ENCODE data around the gene LDLRAD4.

The LDLRAD4 gene

DNA sequence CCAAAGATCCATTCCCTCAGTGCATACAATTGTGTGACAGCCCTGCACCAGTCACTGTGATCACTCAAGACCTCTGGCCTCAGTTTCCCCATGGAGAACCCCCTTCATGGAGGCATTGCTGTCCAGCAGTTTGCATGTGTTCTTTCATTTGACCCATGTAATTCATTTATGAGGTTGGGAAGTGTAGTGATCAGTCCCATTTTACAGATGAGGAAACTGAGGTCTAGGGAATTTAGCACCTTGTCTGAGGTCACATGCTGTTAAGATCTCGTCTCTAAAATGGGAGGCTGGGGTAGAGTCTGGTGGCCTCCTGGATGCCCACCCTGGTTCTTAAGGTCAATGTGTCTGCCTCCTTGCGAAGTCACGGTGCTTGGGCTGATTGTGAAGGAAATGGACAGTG, 19.1 kb downstream of the LDLRAD4 start:
- H3K79me2 ChIP-seq (ENCODE audit: control insufficient read depth, insufficient read depth, low read length, unreplicated experiment): no peaks in the 10 kb centered on the region
- no peak overlapping the region for H2AFZ ChIP-seq (ENCODE audit: low read length, unreplicated experiment)
- H3K4me1 ChIP-seq (ENCODE audit: control insufficient read depth, insufficient read depth, low read length, unreplicated experiment): peaks cover 4% of the 10 kb centered on the region
- no peaks in the 10 kb centered on the region for H3K36me3 ChIP-seq (ENCODE audit: insufficient read depth, low read length)
- H3K4me3 ChIP-seq (ENCODE audit: low read depth, low read length): no peak overlapping the region
- H3K27me3 ChIP-seq (ENCODE audit: insufficient read depth, low read length): peaks cover 37% of the 10 kb centered on the region
- H3K27ac ChIP-seq (ENCODE audit: low read depth, low read length): no peak overlapping the region

DNA sequence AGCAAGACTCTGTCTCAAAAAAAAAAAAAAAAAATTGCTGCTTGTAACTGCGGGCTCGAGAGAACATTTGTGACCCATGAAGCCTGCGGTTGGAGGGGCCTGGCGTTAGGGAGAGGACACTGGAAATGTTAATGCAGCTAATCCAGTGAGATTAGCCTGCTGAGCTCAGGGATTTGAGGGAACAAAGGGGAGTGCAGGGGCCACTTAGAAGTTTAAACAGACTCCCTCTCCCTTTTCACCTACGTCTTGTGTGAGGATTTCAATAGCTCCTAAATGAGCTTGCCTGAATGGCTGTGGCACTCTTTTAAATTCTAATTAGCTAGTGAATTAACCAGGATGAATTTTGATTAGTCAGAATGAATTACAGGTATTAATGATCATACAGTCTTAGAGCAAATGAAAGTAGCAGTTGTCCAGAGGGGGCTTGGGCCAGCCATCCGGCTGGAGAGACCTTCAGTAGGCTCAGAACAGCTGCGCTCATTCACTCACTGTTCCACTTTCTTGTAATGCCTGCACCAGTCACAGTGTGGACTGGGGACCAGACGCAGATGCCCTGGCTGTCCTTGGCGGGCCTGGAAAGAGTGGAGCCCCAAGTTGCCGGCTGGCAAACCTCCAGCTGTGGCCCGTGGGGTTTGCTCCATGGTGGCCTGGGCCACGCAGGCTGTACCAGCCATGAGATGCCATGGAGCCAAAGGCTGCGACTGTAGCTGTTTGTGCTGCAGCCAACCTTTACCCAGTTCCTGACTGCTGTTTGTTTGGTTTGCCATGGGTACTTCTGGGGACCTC, 20.8 kb downstream of the LDLRAD4 start:
- Histone ChIP-seq H3K79me2 (ENCODE audit: control insufficient read depth, insufficient read depth, low read length, unreplicated experiment) (no peaks in the 10 kb centered on the region), H2AFZ (ENCODE audit: low read length, unreplicated experiment) (no peak overlapping the region)

GRCh38 chr18:13240060-13240725, 21.6 kb downstream of the LDLRAD4 start:
- Histone ChIP-seq H3K79me2 (ENCODE audit: control insufficient read depth, insufficient read depth, low read length, unreplicated experiment) (no peaks in the 10 kb centered on the region), H3K4me1 (ENCODE audit: control insufficient read depth, insufficient read depth, low read length, unreplicated experiment) (peaks cover 4% of the 10 kb centered on the region), H3K4me3 (ENCODE audit: low read depth, low read length) (no peak overlapping the region), H3K27ac (ENCODE audit: low read depth, low read length) (no peak overlapping the region), H2AFZ (ENCODE audit: low read length, unreplicated experiment) (no peak overlapping the region), H3K36me3 (ENCODE audit: insufficient read depth, low read length) (no peaks in the 10 kb centered on the region), H3K27me3 (ENCODE audit: insufficient read depth, low read length) (peaks cover 36% of the 10 kb centered on the region)

More for the DNA sequence above, 20.8 kb downstream of the LDLRAD4 start:
- H3K4me3 ChIP-seq (ENCODE audit: low read depth, low read length): no peak overlapping the region
- H3K27me3 ChIP-seq (ENCODE audit: insufficient read depth, low read length): peaks cover 41% of the 10 kb centered on the region
- H3K27ac ChIP-seq (ENCODE audit: low read depth, low read length): no peak overlapping the region
- H3K36me3 ChIP-seq (ENCODE audit: insufficient read depth, low read length): no peaks in the 10 kb centered on the region
- H3K4me1 ChIP-seq (ENCODE audit: control insufficient read depth, insufficient read depth, low read length, unreplicated experiment): peaks cover 4% of the 10 kb centered on the region

GRCh38 chr18:13241083-13241892, 22.7 kb downstream of the LDLRAD4 start:
- H3K79me2 ChIP-seq (ENCODE audit: control insufficient read depth, insufficient read depth, low read length, unreplicated experiment): no peaks in the 10 kb centered on the region
- H3K36me3 ChIP-seq (ENCODE audit: insufficient read depth, low read length): no peaks in the 10 kb centered on the region
- no peak overlapping the region for H3K4me3 ChIP-seq (ENCODE audit: low read depth, low read length)
- no peak overlapping the region for H3K27ac ChIP-seq (ENCODE audit: low read depth, low read length)
- H3K27me3 ChIP-seq (ENCODE audit: insufficient read depth, low read length): peaks cover 26% of the 10 kb centered on the region
- no peaks in the 10 kb centered on the region for H3K4me1 ChIP-seq (ENCODE audit: control insufficient read depth, insufficient read depth, low read length, unreplicated experiment)
- H2AFZ ChIP-seq (ENCODE audit: low read length, unreplicated experiment): no peak overlapping the region

DNA sequence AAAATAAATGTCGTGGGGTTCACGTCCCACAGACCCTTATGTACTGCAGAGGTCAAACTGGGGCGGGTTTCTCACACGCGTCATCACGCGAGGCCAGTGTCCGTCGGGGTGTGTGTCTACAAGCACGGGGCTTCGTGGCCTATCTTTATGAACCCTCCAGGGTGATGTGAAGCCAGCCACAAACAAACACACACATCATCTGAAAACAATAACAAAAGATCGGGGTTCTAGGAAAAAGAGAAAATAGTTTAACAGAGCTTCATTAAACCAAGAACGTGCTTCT, 23.3 kb downstream of the LDLRAD4 start:
- Histone ChIP-seq H3K27ac (ENCODE audit: low read depth, low read length) (no peak overlapping the region), H3K36me3 (ENCODE audit: insufficient read depth, low read length) (no peaks in the 10 kb centered on the region), H3K4me1 (ENCODE audit: control insufficient read depth, insufficient read depth, low read length, unreplicated experiment) (no peaks in the 10 kb centered on the region), H3K4me3 (ENCODE audit: low read depth, low read length) (no peak overlapping the region), H3K79me2 (ENCODE audit: control insufficient read depth, insufficient read depth, low read length, unreplicated experiment) (no peaks in the 10 kb centered on the region), H3K27me3 (ENCODE audit: insufficient read depth, low read length) (peaks cover 21% of the 10 kb centered on the region), H2AFZ (ENCODE audit: low read length, unreplicated experiment) (no peak overlapping the region)

DNA sequence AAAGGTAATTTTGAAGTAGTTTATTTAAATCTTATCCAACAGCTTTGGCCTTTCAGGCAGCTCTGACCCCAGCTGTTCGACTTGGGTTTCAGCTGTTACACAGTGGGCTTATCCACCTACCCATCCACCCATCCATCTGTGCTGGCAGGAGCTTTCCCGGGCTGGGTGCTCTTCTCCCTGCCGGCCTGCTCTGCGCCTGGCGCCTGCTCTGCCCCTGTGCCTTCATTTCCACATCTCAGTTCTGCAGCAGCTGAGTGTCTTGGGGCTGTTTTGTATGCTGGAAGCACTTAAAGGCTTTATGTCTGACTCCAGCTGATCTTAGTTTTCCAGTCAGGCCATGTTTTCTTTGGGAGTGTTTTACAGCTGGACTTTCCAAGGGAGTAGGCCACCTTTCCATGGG, 24.2 kb downstream of the LDLRAD4 start:
- no peaks in the 10 kb centered on the region for H3K79me2 ChIP-seq (ENCODE audit: control insufficient read depth, insufficient read depth, low read length, unreplicated experiment)
- no peak overlapping the region for H2AFZ ChIP-seq (ENCODE audit: low read length, unreplicated experiment)
- no peaks in the 10 kb centered on the region for H3K36me3 ChIP-seq (ENCODE audit: insufficient read depth, low read length)
- H3K27me3 ChIP-seq (ENCODE audit: insufficient read depth, low read length): peaks cover 11% of the 10 kb centered on the region
- no peak overlapping the region for H3K27ac ChIP-seq (ENCODE audit: low read depth, low read length)
- no peak overlapping the region for H3K4me3 ChIP-seq (ENCODE audit: low read depth, low read length)
- H3K4me1 ChIP-seq (ENCODE audit: control insufficient read depth, insufficient read depth, low read length, unreplicated experiment): no peaks in the 10 kb centered on the region

GRCh38 chr18:13243363-13243762, 24.8 kb downstream of the LDLRAD4 start:
- Histone ChIP-seq H3K79me2 (ENCODE audit: control insufficient read depth, insufficient read depth, low read length, unreplicated experiment) (no peaks in the 10 kb centered on the region), H3K4me3 (ENCODE audit: low read depth, low read length) (no peak overlapping the region), H3K36me3 (ENCODE audit: insufficient read depth, low read length) (no peaks in the 10 kb centered on the region)

DNA sequence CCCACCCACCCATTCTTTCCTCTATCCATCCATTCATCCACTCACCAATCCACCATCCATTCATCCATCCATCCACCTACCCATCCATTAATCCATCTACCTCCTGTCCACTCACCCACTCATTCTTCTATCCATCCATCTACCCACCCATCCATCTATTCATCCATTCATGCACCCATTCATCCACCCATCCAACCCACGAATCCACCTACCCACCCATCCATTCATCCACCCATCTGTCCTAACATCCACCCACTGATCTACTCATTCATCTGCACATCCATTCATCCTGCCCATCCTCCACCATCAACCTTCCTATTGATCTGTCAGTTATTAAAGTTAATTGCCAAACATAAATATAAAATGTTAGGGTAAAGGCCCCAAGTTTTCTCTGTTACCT, 25.6 kb downstream of the LDLRAD4 start:
- Histone ChIP-seq H2AFZ (ENCODE audit: low read length, unreplicated experiment) (no peak overlapping the region), H3K4me1 (ENCODE audit: control insufficient read depth, insufficient read depth, low read length, unreplicated experiment) (no peaks in the 10 kb centered on the region)

More at GRCh38 chr18:13243363-13243762, 24.8 kb downstream of the LDLRAD4 start:
- Histone ChIP-seq H3K27ac (ENCODE audit: low read depth, low read length) (no peak overlapping the region), H3K4me1 (ENCODE audit: control insufficient read depth, insufficient read depth, low read length, unreplicated experiment) (no peaks in the 10 kb centered on the region), H3K27me3 (ENCODE audit: insufficient read depth, low read length) (peaks cover 5% of the 10 kb centered on the region; the same call in 1 of the 2 replicates), H2AFZ (ENCODE audit: low read length, unreplicated experiment) (no peak overlapping the region)

GRCh38 chr18:13245481-13246000, 27.0 kb downstream of the LDLRAD4 start:
- Histone ChIP-seq H3K79me2 (ENCODE audit: control insufficient read depth, insufficient read depth, low read length, unreplicated experiment) (no peaks in the 10 kb centered on the region), H2AFZ (ENCODE audit: low read length, unreplicated experiment) (no peak overlapping the region), H3K36me3 (ENCODE audit: insufficient read depth, low read length) (no peaks in the 10 kb centered on the region), H3K4me1 (ENCODE audit: control insufficient read depth, insufficient read depth, low read length, unreplicated experiment) (no peaks in the 10 kb centered on the region), H3K27me3 (ENCODE audit: insufficient read depth, low read length) (0 out of 2 replicates have a peak, but pooled peaks cover 10% of the 10 kb centered on the region), H3K27ac (ENCODE audit: low read depth, low read length) (no peak overlapping the region), H3K4me3 (ENCODE audit: low read depth, low read length) (no peak overlapping the region)

More for the DNA sequence above, 25.6 kb downstream of the LDLRAD4 start:
- H3K27me3 ChIP-seq (ENCODE audit: insufficient read depth, low read length): 0 out of 2 replicates have a peak, but pooled peaks cover 4% of the 10 kb centered on the region
- no peak overlapping the region for H3K4me3 ChIP-seq (ENCODE audit: low read depth, low read length)
- no peaks in the 10 kb centered on the region for H3K79me2 ChIP-seq (ENCODE audit: control insufficient read depth, insufficient read depth, low read length, unreplicated experiment)
- no peaks in the 10 kb centered on the region for H3K36me3 ChIP-seq (ENCODE audit: insufficient read depth, low read length)
- no peak overlapping the region for H3K27ac ChIP-seq (ENCODE audit: low read depth, low read length)

- Histone ChIP-seq H3K27me3 (ENCODE audit: insufficient read depth, low read length) (0 out of 2 replicates have a peak, but pooled peaks cover 10% of the 10 kb centered on the region), H2AFZ (ENCODE audit: low read length, unreplicated experiment) (no peak overlapping the region), H3K4me1 (ENCODE audit: control insufficient read depth, insufficient read depth, low read length, unreplicated experiment) (no peaks in the 10 kb centered on the region), H3K79me2 (ENCODE audit: control insufficient read depth, insufficient read depth, low read length, unreplicated experiment) (no peaks in the 10 kb centered on the region), H3K27ac (ENCODE audit: low read depth, low read length) (no peak overlapping the region), H3K36me3 (ENCODE audit: insufficient read depth, low read length) (no peaks in the 10 kb centered on the region), H3K4me3 (ENCODE audit: low read depth, low read length) (no peak overlapping the region)
Measured at GRCh38 chr18:13246121-13246520, 27.6 kb downstream of the LDLRAD4 start.
